Measurements from ENCODE around the gene FUT7.
"Not testable (repeated sequence)": the region's sequence is repeated elsewhere in the genome, so short reads cannot be mapped to it uniquely, and the experiment has no call there.

DNA sequence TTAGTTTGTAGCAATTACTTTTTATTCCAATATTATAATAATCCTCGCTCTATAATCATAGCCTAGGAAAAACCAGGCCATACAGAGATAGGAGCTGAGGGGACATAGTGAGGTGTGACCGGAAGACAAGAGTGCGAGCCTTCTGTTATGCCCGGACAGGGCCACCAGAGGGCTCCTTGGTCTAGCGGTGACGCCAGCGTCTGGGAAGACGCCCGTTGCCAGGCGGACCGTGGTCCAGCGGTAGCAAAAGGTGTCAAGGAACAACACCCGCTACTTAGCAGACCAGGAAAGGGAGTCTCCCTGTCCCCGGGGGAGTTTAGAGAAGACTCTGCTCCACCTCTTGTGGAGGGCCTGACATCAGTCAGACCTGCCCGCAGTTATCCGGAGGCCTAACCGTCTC is 27.6 kb downstream of the FUT7 start:
- not testable (repeated sequence) for TF ChIP-seq POLR2A (IDR thresholded peaks at IDR 0.05; ENCODE audit: low read depth, low read length); SPI1 (IDR thresholded peaks at IDR 0.05; ENCODE audit: low read depth, low read length); PAX5 (IDR thresholded peaks at IDR 0.05; ENCODE audit: insufficient read depth, low read length, severe bottlenecking); TAF1 (IDR thresholded peaks at IDR 0.05; ENCODE audit: low read depth, low read length)

Measured in GM12891 (cell line).